HepG2 (cell line): ENCODE data around the gene KLHL8. TPM values are rescaled to one million over a fixed set of nuclear protein-coding genes. Genes with fewer than 3 reads are reported as not detected.

ENCODE experiments used
- ATAC-seq: fragments of 200-7000 bp; cut with Tn5 transposase; 3 replicates; pipeline ENCODE4 v1.9.1; 2020; ENCODE audit warnings: mild to moderate bottlenecking, moderate library complexity
- BruUV-seq: library from RNA; stranded (reverse); fragments of 400-500 nt; replicated peaks from 2 replicates; lab custom pipeline; 2021; lab: Mats Ljungman, UMichigan
- CTCF ChIA-PET: fragments of 300-600 bp; formaldehyde crosslinking; extraction: SDS; loops from one replicate; lab custom pipeline; 2021; ENCODE audit warnings: low total read pairs, inconsistent platforms, low intra/inter-chr PET ratio; lab: Yijun Ruan, JAX
- POLR2A ChIA-PET: fragments of 350-600 bp; sonication (Branson Sonifier 250); formaldehyde crosslinking; loops from one replicate; lab custom pipeline; 2020; ENCODE audit warnings: antibody characterized with exemption, inconsistent platforms; lab: Yijun Ruan, JAX
- DNase-seq: peaks from one replicate; pipeline ENCODE4 v3.0.0-alpha.2; 2015; ENCODE audit warnings: low spot score
- FAIRE-seq: peaks from 3 replicates; lab custom pipeline; 2011; peaks lifted over from hg19 to GRCh38; lab: Jason Lieb, UNC
- H2AFZ ChIP-seq: one replicate; pipeline ENCODE4 v1.6.1; 2011; ENCODE audit warnings: low read length, inconsistent platforms
- H3K27ac ChIP-seq: fragments of 300-600 bp; 3 replicates; pipeline ENCODE4 v1.8.0; 2011; ENCODE audit warnings: mixed run types, mild to moderate bottlenecking, mixed read lengths, low read length, inconsistent platforms; ENCODE audit not compliant: insufficient read depth; ENCODE audit errors: extremely low read length
- H3K27me3 ChIP-seq, 2 experiments: fragments of 200-600 bp in 1 of 2; 2 replicates in 1 of 2; 3 replicates in 1 of 2; pipeline versions ENCODE4 v1.6.0 to v1.8.0; 2011; ENCODE audit warnings: low read length in 2 of 2, mild to moderate bottlenecking in 2 of 2, moderate library complexity in 2 of 2, inconsistent platforms in 1 of 2; ENCODE audit not compliant: insufficient read depth in 2 of 2, control insufficient read depth in 1 of 2
- H3K36me3 ChIP-seq, 2 experiments: fragments of 200-600 bp in 1 of 2; replicated peaks in 1 of 2; 2 replicates in 1 of 2; 3 replicates in 1 of 2; pipeline versions ENCODE4 v1.5.1 to v1.8.0; 2011; ENCODE audit warnings: low read length in 2 of 2, inconsistent platforms in 1 of 2; ENCODE audit not compliant: insufficient read depth in 2 of 2, control insufficient read depth in 1 of 2
- H3K4me1 ChIP-seq: 2 replicates; pipeline ENCODE4 v1.5.1; 2012; ENCODE audit warnings: low read length, inconsistent platforms; ENCODE audit not compliant: insufficient read depth
- H3K4me2 ChIP-seq: 2 replicates; pipeline ENCODE4 v1.6.0; 2011; ENCODE audit warnings: low read depth, low read length, inconsistent platforms
- H3K4me3 ChIP-seq, 3 experiments: fragments of 200-600 bp in 1 of 3; sonication (generic), shearing (Covaris generic) in 1 of 3; replicated peaks in 1 of 3; 2 replicates each; pipeline ENCODE4 v1.5.1; 2011 to 2016; ENCODE audit warnings: low read length in 3 of 3, inconsistent platforms in 2 of 3, low read depth in 2 of 3, mild to moderate bottlenecking in 2 of 3, control low read depth in 1 of 3, mixed read lengths in 1 of 3; ENCODE audit not compliant: insufficient read depth in 1 of 3
- H3K79me2 ChIP-seq: one replicate; pipeline ENCODE4 v1.6.1; 2011; ENCODE audit warnings: low read length, inconsistent platforms; ENCODE audit not compliant: insufficient read depth
- H3K9ac ChIP-seq: 2 replicates; pipeline ENCODE4 v1.6.0; 2011; ENCODE audit warnings: mild to moderate bottlenecking, low read depth, low read length, inconsistent platforms; ENCODE audit not compliant: insufficient read depth
- H3K9me3 ChIP-seq: 2 replicates; pipeline ENCODE4 v1.5.1; 2012; ENCODE audit warnings: mild to moderate bottlenecking, low read length
- H4K20me1 ChIP-seq: 2 replicates; pipeline ENCODE4 v1.6.0; 2011; ENCODE audit warnings: inconsistent platforms, mild to moderate bottlenecking, low read length, moderate library complexity; ENCODE audit not compliant: insufficient read depth
- ADNP ChIP-seq: sonication (generic); formaldehyde crosslinking; IDR thresholded peaks from 2 replicates; pipeline ENCODE4 v1.4.0; 2020; ENCODE audit warnings: missing genetic modification reagents
- JDP2 ChIP-seq: sonication (generic); formaldehyde crosslinking; IDR thresholded peaks from 2 replicates; pipeline ENCODE4 v1.8.1; 2022; ENCODE audit warnings: missing genetic modification reagents, borderline replicate concordance
- KDM1A ChIP-seq: IDR thresholded peaks from 2 replicates; pipeline ENCODE4 v1.6.1; 2016; ENCODE audit warnings: missing compliant biosample characterization
- KDM2A ChIP-seq: sonication (generic); formaldehyde crosslinking; IDR thresholded peaks from 2 replicates; pipeline ENCODE4 v1.4.0; 2020; ENCODE audit warnings: low read depth, missing genetic modification reagents, borderline replicate concordance
- KMT2A ChIP-seq: sonication (generic); formaldehyde crosslinking; IDR thresholded peaks from 2 replicates; pipeline ENCODE4 v1.4.0; 2020; ENCODE audit warnings: missing genetic modification reagents
- NFIB ChIP-seq: sonication (generic); formaldehyde crosslinking; IDR thresholded peaks from 2 replicates; pipeline ENCODE4 v1.9.0; 2021; ENCODE audit warnings: missing genetic modification reagents, mild to moderate bottlenecking, borderline replicate concordance
- ONECUT2 ChIP-seq: sonication (generic); formaldehyde crosslinking; IDR thresholded peaks from 2 replicates; pipeline ENCODE4 v1.4.0; 2020; ENCODE audit warnings: missing genetic modification reagents
- TCF7L2 ChIP-seq: IDR thresholded peaks from 2 replicates; pipeline ENCODE4 v1.6.1; 2011; ENCODE audit warnings: mild to moderate bottlenecking, low read depth, low read length, moderate library complexity
- ZNF160 ChIP-seq: sonication (generic); formaldehyde crosslinking; IDR thresholded peaks from 2 replicates; pipeline ENCODE4 v1.8.0; 2022; ENCODE audit warnings: mild to moderate bottlenecking, inconsistent platforms, missing genetic modification reagents
- ZNF766 ChIP-seq: sonication (generic); formaldehyde crosslinking; IDR thresholded peaks from 2 replicates; pipeline ENCODE4 v1.5.0; 2020; ENCODE audit warnings: missing genetic modification reagents, borderline replicate concordance
- ZNF775 ChIP-seq: sonication (generic); formaldehyde crosslinking; IDR thresholded peaks from 2 replicates; pipeline ENCODE4 v1.4.0; 2020; ENCODE audit warnings: missing genetic modification reagents, mild to moderate bottlenecking, moderate library complexity, borderline replicate concordance
- ZSCAN21 ChIP-seq: sonication (generic); formaldehyde crosslinking; IDR thresholded peaks from 2 replicates; pipeline ENCODE4 v1.8.0; 2022; ENCODE audit warnings: mild to moderate bottlenecking, missing genetic modification reagents, moderate library complexity, borderline replicate concordance
- WGBS: methylation state at CpG from one replicate; pipeline ENCODE4 v1.1.6; 2017; ENCODE audit warnings: low lambda C conversion rate; 5-methylcytosine and 5-hydroxymethylcytosine counted together
- in situ Hi-C: cut with HindIII; loops from 2 replicates; pipeline ENCODE4 v1.10.0; 2017; ENCODE audit warnings: low pct_unique_long_range_greater_than_20kb; ENCODE audit not compliant: extremely low pct_ligation_motif_present
- intact Hi-C: fragments of 100-400 bp; cut with micrococcal nuclease; formaldehyde crosslinking; loops from one replicate; pipeline ENCODE4 v1.10.0; 2022; ENCODE audit not compliant: unreplicated experiment
- polyA plus RNA-seq, 8 experiments: library from polyadenylated mRNA; depleted of rRNA in 3 of 8; stranded (reverse) in 7 of 8; unstranded in 1 of 8; fragments of >200 nt; fragmentation: Illumina TruSeq in 4 of 8; extraction: Trizol in 4 of 8; gene quantifications; 2 replicates each; pipeline versions ENCODE4 v1.2.1 to v1.2.3, GENCODE V29; 2011 to 2016; ENCODE audit warnings: low read depth in 4 of 8, missing spikeins in 1 of 8, mixed read lengths in 1 of 8; ENCODE audit not compliant: insufficient read depth in 1 of 8
- total RNA-seq, 5 experiments: library from RNA; depleted of rRNA; stranded (reverse); fragments of >200 nt; fragmentation: Illumina TruSeq; extraction: Trizol; gene quantifications; 2 replicates each; pipeline ENCODE4 v1.2.3, GENCODE V29; 2016; ENCODE audit warnings: low read depth in 1 of 5
- TF ChIP-seq, protein P1 (sequence below): sonication (generic); formaldehyde crosslinking; IDR thresholded peaks from 2 replicates; pipeline ENCODE4 v1.5.1; 2020; ENCODE audit warnings: mild to moderate bottlenecking, moderate library complexity, missing genetic modification reagents
- TF ChIP-seq, protein P2 (sequence below): sonication (generic); formaldehyde crosslinking; IDR thresholded peaks from 2 replicates; pipeline ENCODE4 v1.5.0; 2020; ENCODE audit warnings: missing genetic modification reagents, mild to moderate bottlenecking, borderline replicate concordance

KLHL8 gene
- total and polyA plus RNA-seq, 2 of the 13 experiments (the other 11 are each of a cell fraction or from before 2014, with no cell fraction given) = 2.8 to 11.7 TPM

DNA sequence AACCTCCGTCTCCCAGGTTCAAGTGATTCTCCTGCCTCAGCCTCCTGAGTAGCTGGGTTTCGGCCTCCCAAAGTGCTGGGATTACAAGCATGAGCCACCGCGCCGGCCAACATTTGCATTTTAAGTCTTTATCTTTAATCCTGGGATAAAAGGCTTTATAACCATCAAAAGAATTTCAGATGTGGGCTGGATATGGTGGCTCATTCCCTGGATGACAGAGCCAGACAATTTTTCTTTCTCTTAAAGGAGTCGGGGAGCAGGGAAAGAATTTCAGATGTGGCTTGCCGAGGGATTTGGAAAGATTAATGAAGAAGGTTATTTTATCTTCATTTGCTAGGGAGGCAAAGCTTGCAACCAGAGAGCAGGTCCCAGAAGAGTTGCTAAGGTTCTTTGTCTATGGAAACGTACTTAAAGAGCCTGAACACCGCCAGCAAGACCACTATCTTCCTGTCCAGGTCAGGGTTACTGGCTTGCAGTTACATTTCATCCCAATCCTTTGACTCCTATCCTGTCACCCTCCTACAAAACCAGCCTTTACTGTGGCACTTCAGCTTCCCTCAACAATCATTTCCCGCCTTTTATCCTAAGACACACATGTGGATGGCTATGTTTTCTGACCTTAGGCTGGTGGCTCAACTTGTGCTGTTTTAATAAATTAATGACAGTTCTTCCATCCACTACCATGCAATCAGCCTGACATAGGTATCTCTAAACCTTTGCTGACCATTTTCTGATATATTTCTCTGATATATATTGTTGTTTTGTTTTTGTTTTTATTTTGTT is 3.9 kb upstream of the KLHL8 start:
- Histone ChIP-seq H3K9ac (no peak overlapping the region), H3K27ac (no peak overlapping the region), H3K4me3 (no peak overlapping the region), H3K9me3 (no peaks in the 10 kb centered on the region), H3K4me2 (no peak overlapping the region), H2AFZ (no peak overlapping the region), H3K27me3 (peaks cover 0 to 2% of the 10 kb centered on the region in 2 experiments; a peak in 1 of 5 replicates), H3K36me3 (no peaks in the 10 kb centered on the region), H3K4me1 (peaks cover 9% of the 10 kb centered on the region; the same call in 1 of the 2 replicates), H3K79me2 (peaks cover 7% of the 10 kb centered on the region), H4K20me1 (no peaks in the 10 kb centered on the region)
- in situ Hi-C loops (no loop called here), intact Hi-C loops (no loop called here)
- no peak for DNase-seq
- BruUV-seq = no TSS peak
- TF ChIP-seq ZNF775 (CRISPR knock-in tag) = no peak
- CTCF ChIA-PET = no interaction called here
- 65% methylated on average over 8 of the region's 10 CpGs for WGBS
- POLR2A ChIA-PET = no interaction called here
- no peak for ATAC-seq
- no peak for FAIRE-seq

DNA sequence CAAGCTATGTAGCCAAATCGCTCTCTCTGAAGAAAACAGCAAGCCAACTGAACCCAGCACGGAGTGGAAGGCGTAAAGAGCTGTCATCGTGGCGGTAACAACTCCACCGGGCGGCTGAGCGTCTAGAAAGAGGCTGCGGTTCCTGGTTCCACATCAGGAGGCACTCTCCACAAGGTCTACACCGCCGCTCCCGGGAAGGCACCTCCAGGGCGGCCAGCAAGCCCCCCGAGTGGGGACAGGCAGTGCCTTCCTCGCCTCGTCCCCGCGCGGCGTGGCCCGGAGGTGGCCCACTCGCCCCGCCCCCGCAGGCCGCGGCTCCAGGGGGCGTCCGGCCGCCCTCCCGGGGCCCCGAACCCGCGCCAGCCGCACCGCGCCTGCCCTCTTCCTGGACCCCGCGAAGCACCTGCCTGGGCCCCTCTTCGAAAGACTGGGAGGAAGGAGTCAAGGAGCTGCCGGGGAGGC is 755 bp downstream of the KLHL8 start:
- Histone ChIP-seq H3K36me3 (no peaks in the 10 kb centered on the region), H3K27ac (peak overlapping the region; percentile 93), H3K4me3 (peak overlapping the region; percentile 94 to 100 (median 94)), H3K4me2 (peak overlapping the region; percentile 96), H3K9me3 (no peaks in the 10 kb centered on the region), H2AFZ (no peak overlapping the region), H3K27me3 (peaks cover 0 to 2% of the 10 kb centered on the region in 2 experiments; a peak in 1 of 5 replicates), H3K79me2 (peaks cover 35% of the 10 kb centered on the region), H3K4me1 (peaks cover 18% of the 10 kb centered on the region), H3K9ac (peak overlapping the region; percentile 95), H4K20me1 (no peaks in the 10 kb centered on the region)
- ATAC-seq (peak; percentile 39; the same call in 2 of the 3 replicates), DNase-seq (peak; percentile 11), FAIRE-seq (no peak)
- intact Hi-C loops (no loop called here), in situ Hi-C loops (no loop called here)
- BruUV-seq = no TSS peak
- whole genome bisulfite sequencing = 2% methylated on average over 9 of the region's 40 CpGs
- CTCF ChIA-PET = no interaction called here
- POLR2A ChIA-PET = interaction anchor here (1.1 kb wide), 2 partner anchors 171 to 285 kb away, joined by 3 read pairs; partner anchors contain the start of genes AFF1 and HSD17B11
- peak; percentile 64 for TF ChIP-seq KMT2A (CRISPR knock-in tag)
- TF ChIP-seq ZNF160 (CRISPR knock-in tag) = no peak
- no peak for TF ChIP-seq JDP2 (CRISPR knock-in tag)
- TF ChIP-seq, protein P1, sequence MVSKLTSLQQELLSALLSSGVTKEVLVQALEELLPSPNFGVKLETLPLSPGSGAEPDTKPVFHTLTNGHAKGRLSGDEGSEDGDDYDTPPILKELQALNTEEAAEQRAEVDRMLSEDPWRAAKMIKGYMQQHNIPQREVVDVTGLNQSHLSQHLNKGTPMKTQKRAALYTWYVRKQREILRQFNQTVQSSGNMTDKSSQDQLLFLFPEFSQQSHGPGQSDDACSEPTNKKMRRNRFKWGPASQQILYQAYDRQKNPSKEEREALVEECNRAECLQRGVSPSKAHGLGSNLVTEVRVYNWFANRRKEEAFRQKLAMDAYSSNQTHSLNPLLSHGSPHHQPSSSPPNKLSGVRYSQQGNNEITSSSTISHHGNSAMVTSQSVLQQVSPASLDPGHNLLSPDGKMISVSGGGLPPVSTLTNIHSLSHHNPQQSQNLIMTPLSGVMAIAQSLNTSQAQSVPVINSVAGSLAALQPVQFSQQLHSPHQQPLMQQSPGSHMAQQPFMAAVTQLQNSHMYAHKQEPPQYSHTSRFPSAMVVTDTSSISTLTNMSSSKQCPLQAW (CRISPR knock-in tag) = no peak
- TF ChIP-seq KDM2A (CRISPR knock-in tag) = peak; percentile 8; the same call in 1 of the 2 replicates
- TF ChIP-seq ZSCAN21 = peak; percentile 21; the same call in 1 of the 2 replicates
- 0 out of 2 replicates have a peak, but pooled peaks have one; percentile 43 for TF ChIP-seq ZNF766 (CRISPR knock-in tag)
- TF ChIP-seq, protein P2, sequence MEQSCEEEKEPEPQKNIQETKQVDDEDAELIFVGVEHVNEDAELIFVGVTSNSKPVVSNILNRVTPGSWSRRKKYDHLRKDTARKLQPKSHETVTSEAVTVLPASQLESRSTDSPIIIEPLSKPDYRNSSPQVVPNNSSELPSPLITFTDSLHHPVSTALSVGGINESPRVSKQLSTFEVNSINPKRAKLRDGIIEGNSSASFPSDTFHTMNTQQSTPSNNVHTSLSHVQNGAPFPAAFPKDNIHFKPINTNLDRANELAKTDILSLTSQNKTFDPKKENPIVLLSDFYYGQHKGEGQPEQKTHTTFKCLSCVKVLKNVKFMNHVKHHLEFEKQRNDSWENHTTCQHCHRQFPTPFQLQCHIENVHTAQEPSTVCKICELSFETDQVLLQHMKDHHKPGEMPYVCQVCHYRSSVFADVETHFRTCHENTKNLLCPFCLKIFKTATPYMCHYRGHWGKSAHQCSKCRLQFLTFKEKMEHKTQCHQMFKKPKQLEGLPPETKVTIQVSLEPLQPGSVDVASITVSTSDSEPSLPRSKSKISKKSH (CRISPR knock-in tag) = 0 out of 2 replicates have a peak, but pooled peaks have one; percentile 44
- peak; percentile 87 for TF ChIP-seq ADNP (CRISPR knock-in tag)
- TF ChIP-seq NFIB (CRISPR knock-in tag) = no peak
- 0 out of 2 replicates have a peak, but pooled peaks have one; percentile 25 for TF ChIP-seq KDM1A (CRISPR knock-in tag)
- TF ChIP-seq ONECUT2 (CRISPR knock-in tag) = 0 out of 2 replicates have a peak, but pooled peaks have one; percentile 25
- no peak for TF ChIP-seq TCF7L2
